Panc1 (cell line): ENCODE measurements around the gene RPL4.

ENCODE experiments used
- CTCF ChIP-seq: fragments of 450-650 bp; IDR thresholded peaks from 2 replicates; pipeline ENCODE4 v1.5.1; 2017; ENCODE audit warnings: mild to moderate bottlenecking
- POLR2AphosphoS5 ChIP-seq: IDR thresholded peaks from 2 replicates; pipeline ENCODE4 v1.6.1; 2012; ENCODE audit warnings: mild to moderate bottlenecking, low read depth, low read length, moderate library complexity

- TF ChIP-seq POLR2AphosphoS5, result no peak
- no peak for TF ChIP-seq CTCF
Measured at GRCh38 chr15:66482539-66482938, 22.1 kb downstream of the RPL4 start.
